Thoracic aorta (tissue), 2 donors: ENCODE data around the gene NMT2. TPM values are rescaled to one million over a fixed set of nuclear protein-coding genes. Genes with fewer than 3 reads are reported as not detected.

Source experiments
- ATAC-seq: fragments of 150-250 bp; one replicate; pipeline ENCODE4 v1.8.0; 2017; ENCODE audit warnings: low read depth; ENCODE audit not compliant: insufficient number of reproducible peaks, low FRiP score
- DNase-seq: peaks from one replicate; pipeline ENCODE4 v3.0.0-alpha.2; 2020; ENCODE audit warnings: low spot score
- H3K27ac ChIP-seq, 2 donors: fragments of 200-600 bp; sonication (generic); 1 replicate in 1 of 2; 2 replicates in 1 of 2; pipeline ENCODE4 v1.5.1; 2016; ENCODE audit warnings: mild to moderate bottlenecking in 2 of 2, moderate library complexity in 2 of 2
- H3K27me3 ChIP-seq: fragments of 200-600 bp; sonication (generic); replicated peaks from 2 replicates; pipeline ENCODE4 v1.6.0; 2016; ENCODE audit warnings: mild to moderate bottlenecking; ENCODE audit not compliant: insufficient read depth
- H3K36me3 ChIP-seq: fragments of 200-600 bp; sonication (generic); one replicate; pipeline ENCODE4 v1.5.1; 2016
- H3K4me1 ChIP-seq, 2 donors: fragments of 200-600 bp; sonication (generic); 1 replicate in 1 of 2; 2 replicates in 1 of 2; pipeline versions ENCODE4 v1.5.1 to v1.6.0; 2016; ENCODE audit warnings: low read depth in 2 of 2, mild to moderate bottlenecking in 1 of 2; ENCODE audit not compliant: control insufficient read depth in 1 of 2
- H3K4me3 ChIP-seq: fragments of 200-600 bp; sonication (generic); 2 replicates; pipeline ENCODE4 v1.5.1; 2016; ENCODE audit warnings: mild to moderate bottlenecking
- H3K9me3 ChIP-seq: fragments of 200-600 bp; sonication (generic); 2 replicates; pipeline ENCODE4 v1.5.1; 2016
- CTCF ChIP-seq: fragments of 200-600 bp; sonication (generic); IDR thresholded peaks from one replicate; pipeline ENCODE4 v1.5.1; 2019; ENCODE audit warnings: antibody characterized with exemption
- total RNA-seq, 2 donors: library from RNA; depleted of rRNA; stranded (reverse); fragments of >200 nt; gene quantifications; one replicate each; pipeline versions ENCODE4 v1.1.0 to v1.2.3, GENCODE V29; 2016

The NMT2 gene
- total RNA-seq, 2 donors from 2014 or later, result 15.0 to 18.7 TPM

GRCh38 chr10:15131330-15131729 is 37.2 kb downstream of the NMT2 start:
- no peaks in the 10 kb centered on the region for H3K9me3 ChIP-seq
- DNase-seq (no peak), ATAC-seq (no peak)
- H3K27ac ChIP-seq, result no peak overlapping the region
- H3K27me3 ChIP-seq, result no peaks in the 10 kb centered on the region
- no peaks in the 10 kb centered on the region for H3K4me1 ChIP-seq
- no peak for TF ChIP-seq CTCF
- H3K36me3 ChIP-seq, result peaks cover 36% of the 10 kb centered on the region
- H3K4me3 ChIP-seq, result no peak overlapping the region

DNA sequence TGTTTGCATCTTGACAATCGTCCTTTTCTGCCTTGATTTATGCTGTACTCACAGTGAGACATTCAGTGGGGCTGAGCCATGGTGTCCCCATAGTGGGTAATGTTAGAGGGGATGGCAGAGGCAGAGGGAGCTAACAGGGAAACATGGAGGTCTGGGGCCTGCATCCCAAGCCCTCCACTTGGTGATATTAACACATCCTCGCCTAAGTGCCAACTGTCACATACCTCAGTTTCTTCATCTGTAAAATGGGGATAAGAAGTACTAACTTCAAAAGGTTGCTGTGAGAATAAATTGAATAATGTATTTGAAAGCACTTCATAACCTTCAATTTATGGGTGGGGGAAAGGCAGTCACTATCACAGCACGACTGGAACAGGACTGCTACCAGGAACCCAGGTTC is 43.6 kb downstream of the NMT2 start:
- no peaks in the 10 kb centered on the region for H3K4me1 ChIP-seq
- no peaks in the 10 kb centered on the region for H3K27me3 ChIP-seq
- peaks cover 6% of the 10 kb centered on the region for H3K36me3 ChIP-seq
- ATAC-seq (no peak), DNase-seq (no peak)
- no peaks in the 10 kb centered on the region for H3K9me3 ChIP-seq
- H3K27ac ChIP-seq, result no peak overlapping the region
- no peak for TF ChIP-seq CTCF
- H3K4me3 ChIP-seq, result no peak overlapping the region

GRCh38 chr10:15124190-15124589 is 44.3 kb downstream of the NMT2 start:
- TF ChIP-seq CTCF, result no peak
- Histone ChIP-seq H3K27ac (no peak overlapping the region), H3K9me3 (no peaks in the 10 kb centered on the region), H3K36me3 (peaks cover 9% of the 10 kb centered on the region), H3K27me3 (no peaks in the 10 kb centered on the region), H3K4me3 (no peak overlapping the region), H3K4me1 (no peaks in the 10 kb centered on the region)
- ATAC-seq (no peak), DNase-seq (no peak)

DNA sequence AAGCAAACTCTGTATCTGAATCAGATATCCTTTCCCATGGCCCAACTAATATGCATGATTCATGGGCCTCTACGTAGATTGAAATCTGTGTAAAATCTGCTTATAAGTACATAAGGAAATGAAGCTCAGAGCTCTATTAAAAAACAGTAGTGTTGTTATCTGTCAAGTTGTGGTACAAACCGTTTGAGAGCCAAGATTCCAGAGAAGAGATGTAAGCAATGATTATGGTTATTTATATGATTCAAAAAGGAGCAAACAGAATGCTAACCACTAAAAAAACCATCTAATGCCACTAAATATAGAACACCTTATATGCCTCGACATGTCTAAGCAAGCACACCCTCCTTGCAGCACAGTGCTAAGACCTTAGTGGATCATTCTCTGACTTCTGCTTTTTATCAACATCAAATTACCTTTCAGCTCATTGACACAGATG is 44.7 kb downstream of the NMT2 start:
- Histone ChIP-seq H3K4me3 (no peak overlapping the region), H3K27ac (no peak overlapping the region), H3K4me1 (no peaks in the 10 kb centered on the region), H3K9me3 (no peaks in the 10 kb centered on the region), H3K36me3 (peaks cover 10% of the 10 kb centered on the region), H3K27me3 (no peaks in the 10 kb centered on the region)
- DNase-seq (no peak), ATAC-seq (no peak)
- TF ChIP-seq CTCF, result no peak

DNA sequence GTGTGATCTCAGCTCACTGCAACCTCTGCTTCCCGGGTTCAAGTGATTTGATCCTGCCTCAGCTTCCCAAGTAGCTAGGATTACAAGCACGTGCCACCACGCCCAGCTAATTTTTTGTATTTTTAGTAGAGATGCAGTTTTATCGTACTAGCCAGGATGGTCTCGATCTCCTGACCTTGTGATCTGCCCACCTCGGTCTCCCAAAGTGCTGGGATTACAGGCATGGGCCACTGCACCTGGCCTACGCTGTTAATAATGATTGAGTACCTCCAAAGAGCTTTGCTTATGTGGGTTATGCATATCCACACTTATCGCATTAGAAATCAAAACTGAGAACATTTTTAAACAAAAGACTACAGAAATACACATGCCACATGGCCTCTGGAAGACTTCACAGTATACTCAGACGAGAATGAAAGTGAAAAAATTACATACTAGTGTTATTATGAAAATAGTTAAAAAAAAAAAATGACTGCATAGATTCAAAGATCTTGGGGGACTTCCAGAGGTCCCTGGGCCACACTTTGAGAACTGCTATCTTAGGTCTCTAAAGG is 45.9 kb downstream of the NMT2 start:
- H3K27ac ChIP-seq, result no peak overlapping the region
- ATAC-seq, result no peak
- TF ChIP-seq CTCF, result no peak
- H3K27me3 ChIP-seq, result no peaks in the 10 kb centered on the region
- H3K4me1 ChIP-seq, result no peaks in the 10 kb centered on the region
- H3K36me3 ChIP-seq, result peaks cover 13% of the 10 kb centered on the region
- H3K9me3 ChIP-seq, result no peaks in the 10 kb centered on the region
- DNase-seq, result no peak
- no peak overlapping the region for H3K4me3 ChIP-seq
